ENCODE data around the gene WDFY3.

WDFY3 gene

GRCh38 chr4:84966382-84967242, at the start of gene WDFY3:
TSS of gene WDFY3 (minus strand) at chr4:84966690. CDS start at chr4:84860591, 106,099 bp downstream.
- POLR2A ChIA-PET: interaction anchor here (0.7 to 2.4 kb wide), 16 partner anchors 8 to 509 kb away, joined by 3 to 12 read pairs (median 4); partner anchors contain the start of genes ARHGAP24, CDS1 and NKX6-1
- CTCF ChIA-PET: interaction anchor here (1.9 kb wide), 1 partner anchor 388 kb away, joined by 9 read pairs; no protein-coding TSS in a partner anchor
- DNase-seq (ENCODE audit: extremely low spot score): peak; percentile 81
- TF ChIP-seq LEF1 (IDR thresholded peaks at IDR 0.05; ENCODE audit: borderline replicate concordance) (no peak), L3MBTL2 (conservative IDR thresholded peaks at IDR 0.05) (peak; percentile 63)
- TF ChIP-seq, protein P1, sequence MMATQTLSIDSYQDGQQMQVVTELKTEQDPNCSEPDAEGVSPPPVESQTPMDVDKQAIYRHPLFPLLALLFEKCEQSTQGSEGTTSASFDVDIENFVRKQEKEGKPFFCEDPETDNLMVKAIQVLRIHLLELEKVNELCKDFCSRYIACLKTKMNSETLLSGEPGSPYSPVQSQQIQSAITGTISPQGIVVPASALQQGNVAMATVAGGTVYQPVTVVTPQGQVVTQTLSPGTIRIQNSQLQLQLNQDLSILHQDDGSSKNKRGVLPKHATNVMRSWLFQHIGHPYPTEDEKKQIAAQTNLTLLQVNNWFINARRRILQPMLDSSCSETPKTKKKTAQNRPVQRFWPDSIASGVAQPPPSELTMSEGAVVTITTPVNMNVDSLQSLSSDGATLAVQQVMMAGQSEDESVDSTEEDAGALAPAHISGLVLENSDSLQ (IDR thresholded peaks at IDR 0.05): peak; percentile 95

DNA sequence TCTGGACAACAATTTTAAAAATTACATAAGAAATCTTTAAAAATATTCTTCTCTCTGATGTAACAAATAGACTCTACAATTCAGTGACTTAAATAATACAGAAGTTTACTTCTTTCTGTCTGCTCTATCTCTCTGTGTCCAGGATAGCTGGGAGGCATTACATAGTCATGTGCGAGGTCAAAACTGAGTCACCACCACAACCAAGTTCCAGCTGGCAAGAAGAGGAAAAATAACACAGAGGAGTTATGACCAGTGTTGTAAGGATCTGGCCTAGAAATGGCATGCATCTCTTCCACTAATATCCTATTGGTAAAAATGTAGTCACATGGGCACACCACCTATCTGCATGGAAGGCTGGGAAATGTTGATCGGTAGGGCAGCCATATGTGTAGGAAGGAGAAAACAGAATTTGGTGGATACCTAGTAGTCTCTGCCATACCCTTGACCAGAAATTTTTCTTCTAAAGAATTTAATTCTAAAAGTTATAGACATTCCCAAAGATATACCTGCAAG, 39.4 kb upstream of the WDFY3 start:
- ChIA-PET CTCF (no interaction called here), POLR2A (no interaction called here)
- TF ChIP-seq SP1 (IDR thresholded peaks at IDR 0.05) (no peak), BHLHE40 (IDR thresholded peaks at IDR 0.05; ENCODE audit: borderline replicate concordance) (no peak), L3MBTL2 (conservative IDR thresholded peaks at IDR 0.05) (no peak), FOXM1 (IDR thresholded peaks at IDR 0.05; ENCODE audit: borderline replicate concordance) (no peak), CTBP1 (IDR thresholded peaks at IDR 0.05; ENCODE audit: borderline replicate concordance) (no peak), FOXK2 (IDR thresholded peaks at IDR 0.05) (no peak), ARNT (IDR thresholded peaks at IDR 0.05) (no peak), ZNF384 (IDR thresholded peaks at IDR 0.05) (no peak), SUZ12 (IDR thresholded peaks at IDR 0.05) (no peak), FOXA1 (IDR thresholded peaks at IDR 0.05) (no peak), ELF4 (IDR thresholded peaks at IDR 0.05) (no peak), LEF1 (IDR thresholded peaks at IDR 0.05; ENCODE audit: borderline replicate concordance) (no peak), TARDBP (IDR thresholded peaks at IDR 0.05) (no peak), HDGF (IDR thresholded peaks at IDR 0.05; ENCODE audit: borderline replicate concordance) (no peak), NFRKB (IDR thresholded peaks at IDR 0.05) (no peak)
- TF ChIP-seq, protein P1 (IDR thresholded peaks at IDR 0.05): no peak
- DNase-seq (ENCODE audit: extremely low spot score): no peak

DNA sequence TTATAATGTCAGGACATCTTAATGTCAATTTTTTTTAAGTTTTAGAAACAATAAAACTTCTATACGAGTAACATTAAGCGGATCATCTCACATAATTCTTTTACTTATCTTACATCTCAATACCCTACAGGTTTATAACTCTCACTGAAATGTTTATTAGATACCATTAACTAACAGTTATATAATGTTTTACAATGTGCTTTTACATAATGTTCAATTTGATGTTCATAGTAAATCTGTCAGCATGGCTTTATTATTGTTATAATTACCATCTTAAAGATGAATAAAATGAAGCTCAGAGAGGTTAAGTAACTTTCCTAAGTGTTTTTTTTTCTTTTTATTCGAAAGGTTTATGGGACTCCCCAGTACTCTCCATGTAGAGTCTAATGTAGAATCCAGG, 33.9 kb upstream of the WDFY3 start:
- TF ChIP-seq FOXM1 (IDR thresholded peaks at IDR 0.05; ENCODE audit: borderline replicate concordance): no peak
- TF ChIP-seq FOXA1 (IDR thresholded peaks at IDR 0.05): no peak
- peak; percentile 92 for TF ChIP-seq ZNF384 (IDR thresholded peaks at IDR 0.05)
- TF ChIP-seq TARDBP (IDR thresholded peaks at IDR 0.05): peak; percentile 75
- TF ChIP-seq, protein P1 (IDR thresholded peaks at IDR 0.05): peak; percentile 95
- TF ChIP-seq HDGF (IDR thresholded peaks at IDR 0.05; ENCODE audit: borderline replicate concordance): no peak
- TF ChIP-seq ARNT (IDR thresholded peaks at IDR 0.05): peak; percentile 58; the same call in 1 of the 2 replicates
- peak; percentile 96 for TF ChIP-seq LEF1 (IDR thresholded peaks at IDR 0.05; ENCODE audit: borderline replicate concordance)
- TF ChIP-seq CTBP1 (IDR thresholded peaks at IDR 0.05; ENCODE audit: borderline replicate concordance): peak; percentile 96
- CTCF ChIA-PET: no interaction called here
- POLR2A ChIA-PET: no interaction called here
- DNase-seq (ENCODE audit: extremely low spot score): no peak

- no peak for DNase-seq (ENCODE audit: extremely low spot score)
- no peak for TF ChIP-seq SUZ12 (IDR thresholded peaks at IDR 0.05)
- TF ChIP-seq HDGF (IDR thresholded peaks at IDR 0.05; ENCODE audit: borderline replicate concordance): no peak
- TF ChIP-seq NFRKB (IDR thresholded peaks at IDR 0.05): no peak
- TF ChIP-seq ELF4 (IDR thresholded peaks at IDR 0.05): no peak
- TF ChIP-seq BHLHE40 (IDR thresholded peaks at IDR 0.05; ENCODE audit: borderline replicate concordance): no peak
- TF ChIP-seq FOXM1 (IDR thresholded peaks at IDR 0.05; ENCODE audit: borderline replicate concordance): no peak
- no peak for TF ChIP-seq FOXA1 (IDR thresholded peaks at IDR 0.05)
- TF ChIP-seq, protein P1 (IDR thresholded peaks at IDR 0.05): no peak
- TF ChIP-seq TARDBP (IDR thresholded peaks at IDR 0.05): no peak
- no peak for TF ChIP-seq CTBP1 (IDR thresholded peaks at IDR 0.05; ENCODE audit: borderline replicate concordance)
- TF ChIP-seq ARNT (IDR thresholded peaks at IDR 0.05): no peak
- TF ChIP-seq SP1 (IDR thresholded peaks at IDR 0.05): no peak
- TF ChIP-seq FOXK2 (IDR thresholded peaks at IDR 0.05): no peak
- ChIA-PET POLR2A (no interaction called here), CTCF (no interaction called here)
Measured at GRCh38 chr4:84995386-84995785, 28.9 kb upstream of the WDFY3 start.

DNA sequence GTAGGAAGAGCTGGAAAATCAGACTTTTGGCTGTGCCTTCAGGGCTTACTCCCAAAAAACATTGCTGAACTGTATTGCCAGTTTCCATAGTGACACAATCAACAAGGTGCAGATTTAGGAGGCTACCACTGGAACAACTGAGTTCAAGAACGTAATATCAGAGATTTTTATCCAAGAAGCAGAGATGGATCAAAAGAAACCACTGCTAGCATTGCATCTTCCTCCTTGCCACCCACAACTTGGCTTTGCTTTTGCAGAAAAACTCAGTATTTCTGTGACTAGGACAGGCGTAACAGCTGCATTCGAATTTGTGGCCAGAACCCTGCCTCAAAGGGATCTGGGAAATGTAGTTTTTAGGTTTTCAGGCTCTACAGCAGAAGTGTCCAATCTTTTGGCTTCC, 27.8 kb upstream of the WDFY3 start:
- peak; percentile 23 for DNase-seq (ENCODE audit: extremely low spot score)
- CTCF ChIA-PET: no interaction called here
- TF ChIP-seq BHLHE40 (IDR thresholded peaks at IDR 0.05; ENCODE audit: borderline replicate concordance) (no peak), ZNF384 (IDR thresholded peaks at IDR 0.05) (no peak), ARNT (IDR thresholded peaks at IDR 0.05) (no peak), LEF1 (IDR thresholded peaks at IDR 0.05; ENCODE audit: borderline replicate concordance) (no peak), FOXK2 (IDR thresholded peaks at IDR 0.05) (no peak)
- POLR2A ChIA-PET: no interaction called here
